Esophagus squamous epithelium (tissue), 5 donors: ENCODE data around the gene CAND1. TPM values are rescaled to one million over a fixed set of nuclear protein-coding genes. Genes with fewer than 3 reads are reported as not detected.

Source experiments
- DNase-seq: peaks from one replicate; lab custom pipeline; 2025; lab: John Stamatoyannopoulos, UW
- H3K27ac ChIP-seq, 4 donors: fragments of 200-600 bp; sonication (generic); one replicate each; pipeline ENCODE4 v1.5.1; 2016 to 2019; ENCODE audit warnings: mild to moderate bottlenecking in 1 of 4
- H3K27me3 ChIP-seq, 4 donors: fragments of 200-600 bp; sonication (generic); 1 replicate in 3 of 4; 2 replicates in 1 of 4; pipeline versions ENCODE4 v1.5.1 to v1.6.0; 2017 to 2021; ENCODE audit warnings: antibody characterized with exemption in 1 of 4
- H3K36me3 ChIP-seq, 3 donors: fragments of 200-600 bp; sonication (generic); one replicate each; pipeline ENCODE4 v1.5.1; 2016 to 2019
- H3K4me1 ChIP-seq, 3 donors: fragments of 200-600 bp; sonication (generic); one replicate each; pipeline ENCODE4 v1.5.1; 2017 to 2019
- H3K4me3 ChIP-seq, 4 donors: fragments of 200-600 bp; sonication (generic); 1 replicate in 3 of 4; 2 replicates in 1 of 4; pipeline ENCODE4 v1.5.1; 2016 to 2019; ENCODE audit warnings: mild to moderate bottlenecking in 2 of 4, moderate library complexity in 1 of 4
- H3K9me3 ChIP-seq, 3 donors: fragments of 200-600 bp; sonication (generic); one replicate each; pipeline ENCODE4 v1.5.1; 2016 to 2019
- CTCF ChIP-seq, 6 experiments: fragments of 450-650 bp in 4 of 6; fragments of 200-600 bp in 2 of 6; sonication (generic) in 2 of 6; IDR thresholded peaks; one replicate each; pipeline ENCODE4 v1.5.1; 2016 to 2019; ENCODE audit warnings: antibody characterized with exemption in 6 of 6, mild to moderate bottlenecking in 4 of 6, moderate library complexity in 4 of 6
- POLR2A ChIP-seq, 4 donors: fragments of 450-650 bp; IDR thresholded peaks; one replicate each; pipeline ENCODE4 v1.6.1; 2017; ENCODE audit warnings: antibody characterized with exemption in 4 of 4, mild to moderate bottlenecking in 4 of 4, moderate library complexity in 3 of 4
- WGBS, 2 donors: methylation state at CpG; one replicate each; pipeline ENCODE4 v1.1.5; 2018; 5-methylcytosine and 5-hydroxymethylcytosine counted together
- intact Hi-C: fragments of 100-400 bp; cut with DNase I; formaldehyde crosslinking; loops from one replicate; pipeline ENCODE4 v1.15.0; 2022
- total RNA-seq, 4 donors: library from RNA; depleted of rRNA; stranded (reverse); fragments of >200 nt; gene quantifications; one replicate each; pipeline ENCODE4 v1.1.0, GENCODE V29; 2016
- donor health status: DM: yes; HTN: yes; CAD: no.

CAND1 gene
- total RNA-seq, 4 donors from 2014 or later, result 42.1 to 77.6 (median 64.5) TPM

- Histone ChIP-seq H3K27me3 (no peaks in the 10 kb centered on the region), H3K27ac (no peak overlapping the region), H3K4me3 (no peak overlapping the region), H3K9me3 (no peaks in the 10 kb centered on the region), H3K4me1 (no peaks in the 10 kb centered on the region), H3K36me3 (no peaks in the 10 kb centered on the region)
- intact Hi-C loops, result no loop called here
- TF ChIP-seq CTCF (IDR thresholded peaks at IDR 0.05), result no peak
- no peak for TF ChIP-seq POLR2A (IDR thresholded peaks at IDR 0.05)
- no peak for DNase-seq
- 97 to 100% methylated on average over 2 of the region's 2 CpGs for WGBS, 2 donors
These were observed 76.0 kb downstream of the CAND1 start for GRCh38 chr12:67344979-67345710.

GRCh38 chr12:67348683-67349082 lies 79.5 kb downstream of the CAND1 start:
- no peaks in the 10 kb centered on the region for H3K36me3 ChIP-seq
- H3K27ac ChIP-seq, result no peak overlapping the region
- no peak for TF ChIP-seq POLR2A (IDR thresholded peaks at IDR 0.05)
- TF ChIP-seq CTCF (IDR thresholded peaks at IDR 0.05), result no peak
- WGBS, 2 donors, result 82 to 90% methylated on average over 2 of the region's 2 CpGs
- no peak overlapping the region for H3K4me3 ChIP-seq
- no peak for DNase-seq
- H3K4me1 ChIP-seq, result no peaks in the 10 kb centered on the region
- intact Hi-C loops, result no loop called here
- H3K27me3 ChIP-seq, result no peaks in the 10 kb centered on the region
- H3K9me3 ChIP-seq, result no peaks in the 10 kb centered on the region

GRCh38 chr12:67352682-67353081 lies 83.5 kb downstream of the CAND1 start:
- intact Hi-C loops, result loop anchor here (5.0 to 10.0 kb wide), 2 partner anchors 92 to 590 kb away; no protein-coding TSS in a partner anchor
- Histone ChIP-seq H3K9me3 (no peaks in the 10 kb centered on the region), H3K4me1 (peaks cover 0 to 11% (median 0%) of the 10 kb centered on the region in 3 donors), H3K36me3 (no peaks in the 10 kb centered on the region), H3K27me3 (no peaks in the 10 kb centered on the region), H3K4me3 (no peak overlapping the region), H3K27ac (no peak overlapping the region)
- TF ChIP-seq CTCF (IDR thresholded peaks at IDR 0.05), result no peak
- TF ChIP-seq POLR2A (IDR thresholded peaks at IDR 0.05), result no peak
- DNase-seq, result no peak
- 27 to 29% methylated on average over 2 of the region's 2 CpGs for WGBS, 2 donors

- H3K9me3 ChIP-seq, result no peaks in the 10 kb centered on the region
- TF ChIP-seq POLR2A (IDR thresholded peaks at IDR 0.05), result no peak
- TF ChIP-seq CTCF (IDR thresholded peaks at IDR 0.05), result no peak
- intact Hi-C loops, result loop anchor here (5.0 to 10.0 kb wide), 2 partner anchors 90 to 588 kb away; no protein-coding TSS in a partner anchor
- no peaks in the 10 kb centered on the region for H3K36me3 ChIP-seq
- no peak overlapping the region for H3K27ac ChIP-seq
- H3K27me3 ChIP-seq, result no peaks in the 10 kb centered on the region
- WGBS, 2 donors, result 46 to 48% methylated on average over 5 of the region's 5 CpGs
- peaks cover 0 to 18% (median 0%) of the 10 kb centered on the region in 3 donors for H3K4me1 ChIP-seq
- DNase-seq, result no peak
- H3K4me3 ChIP-seq, result no peak overlapping the region
These were observed 85.2 kb downstream of the CAND1 start for GRCh38 chr12:67354322-67354721.

GRCh38 chr12:67354966-67355365 lies 85.8 kb downstream of the CAND1 start:
- H3K4me1 ChIP-seq, result peaks cover 0 to 18% (median 0%) of the 10 kb centered on the region in 3 donors
- H3K9me3 ChIP-seq, result no peaks in the 10 kb centered on the region
- TF ChIP-seq CTCF (IDR thresholded peaks at IDR 0.05), result no peak
- TF ChIP-seq POLR2A (IDR thresholded peaks at IDR 0.05), result no peak
- H3K27ac ChIP-seq, result no peak overlapping the region
- no peak overlapping the region for H3K4me3 ChIP-seq
- 76 to 77% methylated on average over 1 of the region's 1 CpG for WGBS, 2 donors
- no peaks in the 10 kb centered on the region for H3K36me3 ChIP-seq
- no peak for DNase-seq
- H3K27me3 ChIP-seq, result no peaks in the 10 kb centered on the region
- intact Hi-C loops, result loop anchor here (5.0 to 10.0 kb wide), 2 partner anchors 90 to 587 kb away; no protein-coding TSS in a partner anchor
